C4-2B (cell line): ENCODE measurements around the gene HNRNPF.

Source experiments
- H3K27ac ChIP-seq: fragments of 450-650 bp; 2 replicates; pipeline ENCODE4 v1.5.1; 2017
- CTCF ChIP-seq: fragments of 450-650 bp; conservative IDR thresholded peaks from 2 replicates; pipeline ENCODE4 v1.5.1; 2017; ENCODE audit warnings: mild to moderate bottlenecking
- ZFX ChIP-seq: fragments of 450-650 bp; IDR thresholded peaks from 2 replicates; pipeline ENCODE4 v1.6.1; 2017

HNRNPF gene

GRCh38 chr10:43386981-43387677, 21.9 kb downstream of the HNRNPF start:
- H3K27ac ChIP-seq: no peak overlapping the region
- TF ChIP-seq ZFX (no peak), CTCF (no peak)

GRCh38 chr10:43386549-43386948, 22.4 kb downstream of the HNRNPF start:
- TF ChIP-seq CTCF: no peak
- H3K27ac ChIP-seq: no peak overlapping the region

- no peak for TF ChIP-seq ZFX
- TF ChIP-seq CTCF: no peak
- H3K27ac ChIP-seq: no peak overlapping the region
Observed at GRCh38 chr10:43385412-43386004, 23.5 kb downstream of the HNRNPF start.

- TF ChIP-seq ZFX: no peak
- TF ChIP-seq CTCF: no peak
- no peak overlapping the region for H3K27ac ChIP-seq
Observed at GRCh38 chr10:43384252-43385221, 24.4 kb downstream of the HNRNPF start.

- no peak for TF ChIP-seq ZFX
- TF ChIP-seq CTCF: no peak
- no peak overlapping the region for H3K27ac ChIP-seq
Observed at GRCh38 chr10:43383204-43383971, 25.6 kb downstream of the HNRNPF start.

- TF ChIP-seq CTCF (no peak; the same call in 1 of the 2 replicates), ZFX (no peak)
- H3K27ac ChIP-seq: no peak overlapping the region
Observed at GRCh38 chr10:43380610-43381222, 28.3 kb downstream of the HNRNPF start.
